ENCODE data around the gene ULK1.

- TF ChIP-seq CTCF (IDR thresholded peaks at IDR 0.05) = no peak
- no peak for TF ChIP-seq POLR2A (IDR thresholded peaks at IDR 0.05)
Measured at GRCh38 chr12:131917711-131918306, 23.4 kb downstream of the ULK1 start.

All from esophagus squamous epithelium (tissue), 4 donors.